Stimulated activated naive CD4-positive, alpha-beta T cell treated with Interleukin-2 at 50 U/mL for 16 hours (primary cell): ENCODE measurements around the gene TMEM219.
"Not testable (repeated sequence)": the region's sequence is repeated elsewhere in the genome, so short reads cannot be mapped to it uniquely, and the experiment has no call there.

ENCODE experiments used
- DNase-seq: peaks from one replicate; lab custom pipeline; 2025; lab: John Stamatoyannopoulos, UW

Gene TMEM219

DNA sequence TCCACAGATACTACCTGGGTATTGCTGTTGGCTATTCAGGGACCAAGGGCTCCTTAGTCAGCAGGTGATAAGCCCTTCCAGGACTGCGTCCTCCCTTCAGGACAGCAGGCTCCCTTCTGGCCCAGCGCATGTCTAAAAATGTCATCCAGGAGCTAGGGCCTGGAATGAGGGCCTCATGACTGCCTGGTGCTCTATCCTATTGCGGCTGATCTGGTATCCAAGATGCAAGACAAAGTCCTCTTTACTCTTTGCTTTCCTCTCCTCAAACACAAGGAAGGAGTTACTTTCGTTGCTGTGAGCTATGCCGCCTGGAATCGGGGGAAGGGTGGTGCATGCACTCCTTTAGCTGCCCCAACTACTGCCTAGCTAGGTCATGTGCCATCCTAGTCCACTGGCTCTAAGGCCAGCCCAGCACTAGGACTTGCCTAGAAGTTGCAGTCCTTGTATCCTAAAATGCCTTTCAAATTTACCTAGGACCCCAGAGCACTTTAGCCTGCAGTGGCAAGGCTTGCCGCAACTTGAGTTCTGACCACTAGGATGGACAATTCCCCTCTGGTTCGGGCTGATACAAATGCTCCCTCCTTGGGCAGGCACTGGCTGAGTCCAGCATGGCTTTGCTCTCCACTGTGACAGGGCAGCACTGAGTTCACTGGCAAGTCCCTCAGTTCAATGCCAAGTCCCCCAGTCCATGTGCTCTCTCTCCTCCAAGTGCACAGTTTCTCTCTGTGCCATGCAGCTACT, 10.1 kb upstream of the TMEM219 start:
- no peak for DNase-seq

DNA sequence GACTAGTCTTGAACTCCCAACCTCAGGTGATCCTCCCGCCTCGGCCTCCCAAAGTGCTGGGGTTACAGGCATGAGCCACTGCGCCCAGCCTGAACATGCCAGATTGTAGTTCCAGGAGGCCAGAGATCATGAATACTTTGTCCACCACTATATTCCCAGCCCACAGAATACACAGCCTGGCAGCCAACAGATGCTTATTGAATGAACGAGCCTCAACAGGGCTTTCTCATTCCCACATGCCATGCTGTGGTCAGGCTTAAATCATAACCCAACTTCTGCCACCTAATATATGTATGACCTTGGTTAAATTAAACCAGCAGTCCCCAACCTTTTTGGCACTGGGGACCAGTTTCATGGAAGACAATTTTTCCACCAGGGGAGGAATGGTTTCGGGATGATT, 3.1 kb upstream of the TMEM219 start:
- no peak for DNase-seq

GRCh38 chr16:29959293-29959692, 2.6 kb upstream of the TMEM219 start:
- DNase-seq, result no peak

DNA sequence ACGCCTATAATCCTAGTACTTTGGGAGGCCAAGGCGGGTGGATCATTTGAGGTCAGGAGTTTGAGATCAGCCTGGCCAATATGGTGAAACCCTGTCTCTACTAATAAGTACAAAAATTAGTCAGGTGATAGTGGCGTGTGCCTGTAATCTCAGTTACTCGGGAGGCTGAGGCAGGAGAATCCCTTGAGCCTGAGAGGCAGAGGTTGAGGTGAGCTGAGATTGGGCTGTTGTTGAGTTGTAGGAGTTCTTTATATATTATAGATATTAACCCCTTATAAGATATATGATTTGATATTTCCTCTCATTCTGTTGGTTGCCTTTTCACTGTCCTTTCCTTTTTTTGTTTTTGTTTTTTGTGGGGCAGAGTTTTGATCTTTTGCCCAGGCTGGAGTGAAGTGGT, 2.1 kb upstream of the TMEM219 start:
- DNase-seq, result not testable (repeated sequence)

DNA sequence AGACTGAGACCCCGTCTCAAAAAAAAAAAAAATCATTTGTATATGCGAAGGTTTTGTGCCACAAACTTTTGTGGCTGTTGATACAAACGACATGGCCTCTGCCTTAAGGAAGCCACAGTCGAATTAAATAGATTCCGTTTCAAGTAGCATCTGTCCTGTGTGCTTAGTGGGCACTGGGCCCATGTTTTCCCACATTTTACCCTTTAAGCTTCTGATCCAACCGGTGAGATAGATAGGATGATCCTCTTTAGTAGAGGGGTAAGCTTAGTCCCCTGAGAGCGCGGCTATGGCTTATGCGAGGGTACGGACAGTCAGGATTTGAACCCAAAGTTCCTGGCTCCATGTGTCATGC, 776 bp upstream of the TMEM219 start:
- DNase-seq, result no peak

- no peak for DNase-seq
Measured at GRCh38 chr16:29962344-29962994, 590 bp downstream of the TMEM219 start.

DNA sequence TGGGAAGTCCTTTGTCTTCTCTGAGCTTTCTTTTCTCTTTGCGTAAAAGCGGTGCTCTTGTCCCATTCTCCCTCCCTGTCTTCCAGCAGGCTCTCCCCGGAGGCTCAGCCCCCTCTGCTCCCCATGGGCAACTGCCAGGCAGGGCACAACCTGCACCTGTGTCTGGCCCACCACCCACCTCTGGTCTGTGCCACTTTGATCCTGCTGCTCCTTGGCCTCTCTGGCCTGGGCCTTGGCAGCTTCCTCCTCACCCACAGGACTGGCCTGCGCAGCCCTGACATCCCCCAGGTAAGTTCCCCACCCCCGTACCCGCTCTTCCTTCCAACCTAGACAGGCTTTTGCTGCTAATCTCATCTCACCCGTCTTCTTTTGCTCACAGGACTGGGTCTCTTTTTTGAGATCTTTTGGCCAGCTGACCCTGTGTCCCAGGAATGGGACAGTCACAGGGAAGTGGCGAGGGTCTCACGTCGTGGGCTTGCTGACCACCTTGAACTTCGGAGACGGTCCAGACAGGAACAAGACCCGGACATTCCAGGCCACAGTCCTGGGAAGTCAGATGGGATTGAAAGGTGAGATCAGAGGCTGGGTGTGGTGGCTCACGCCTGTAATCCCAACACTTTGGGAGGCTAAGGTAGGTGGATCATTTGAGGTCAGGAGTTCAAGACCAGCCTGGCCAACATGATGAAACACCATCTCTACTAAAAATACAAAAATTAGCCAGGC, 1.3 kb downstream of the TMEM219 start:
- DNase-seq, result no peak

GRCh38 chr16:29968205-29968604, 6.3 kb downstream of the TMEM219 start:
- no peak for DNase-seq

GRCh38 chr16:29971304-29971703, 9.4 kb downstream of the TMEM219 start:
- no peak for DNase-seq

GRCh38 chr16:29972500-29972899, 10.6 kb downstream of the TMEM219 start:
- DNase-seq, result no peak

- DNase-seq, result no peak
Measured at GRCh38 chr16:29972992-29973383, 11.1 kb downstream of the TMEM219 start.

DNA sequence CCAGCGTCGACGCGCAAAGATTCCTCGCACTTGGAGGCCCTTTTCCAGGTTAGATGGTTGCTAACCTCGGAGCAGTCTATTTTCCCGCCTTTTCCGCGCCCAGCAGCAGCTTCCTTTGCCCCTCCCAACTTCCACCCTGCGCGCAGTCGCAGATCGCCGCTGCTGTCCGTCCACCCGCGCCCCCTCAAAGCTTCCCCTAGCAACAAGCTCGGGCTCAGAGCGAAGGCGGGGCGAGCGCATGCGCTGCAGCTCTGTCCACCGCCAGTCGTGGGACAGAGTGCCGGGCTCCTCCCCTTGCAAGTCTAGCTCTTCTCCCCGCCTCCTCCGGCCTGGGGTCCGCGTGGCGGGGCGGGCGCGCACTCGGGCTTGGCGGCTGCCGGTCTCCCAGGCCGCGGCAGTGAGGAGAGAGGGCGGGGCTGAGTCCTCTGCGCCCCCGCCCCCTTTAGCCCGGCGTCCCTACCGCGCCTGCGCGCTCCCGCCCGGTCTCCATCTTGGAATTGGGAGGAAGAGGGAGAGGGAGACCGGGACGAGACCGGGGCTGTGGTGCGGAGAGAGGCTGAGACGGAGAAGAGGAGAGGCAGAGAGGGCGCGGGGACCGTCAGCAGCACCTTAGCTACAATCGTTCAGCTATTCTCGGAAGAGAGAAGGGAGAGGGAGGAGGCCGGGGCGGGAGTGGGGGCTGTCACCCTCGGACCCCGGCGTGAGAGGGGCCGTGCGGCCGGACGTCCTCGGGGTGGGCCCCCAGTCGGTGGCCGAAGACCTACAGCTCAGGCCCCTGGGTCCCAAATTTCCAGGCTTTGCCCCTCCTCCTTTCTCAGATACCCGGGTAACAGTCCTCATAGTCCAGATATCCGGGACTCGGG, 11.7 kb downstream of the TMEM219 start, which contains the start of gene TAOK2:
Gene TAOK2, plus strand, starts transcription at position 485 of the 863 bp plus-strand sequence. CDS start 3,905 bp downstream, outside the sequence.
- DNase-seq, result peak; percentile 96

- no peak for DNase-seq
Measured at GRCh38 chr16:29974291-29975133, 12.6 kb downstream of the TMEM219 start.

DNA sequence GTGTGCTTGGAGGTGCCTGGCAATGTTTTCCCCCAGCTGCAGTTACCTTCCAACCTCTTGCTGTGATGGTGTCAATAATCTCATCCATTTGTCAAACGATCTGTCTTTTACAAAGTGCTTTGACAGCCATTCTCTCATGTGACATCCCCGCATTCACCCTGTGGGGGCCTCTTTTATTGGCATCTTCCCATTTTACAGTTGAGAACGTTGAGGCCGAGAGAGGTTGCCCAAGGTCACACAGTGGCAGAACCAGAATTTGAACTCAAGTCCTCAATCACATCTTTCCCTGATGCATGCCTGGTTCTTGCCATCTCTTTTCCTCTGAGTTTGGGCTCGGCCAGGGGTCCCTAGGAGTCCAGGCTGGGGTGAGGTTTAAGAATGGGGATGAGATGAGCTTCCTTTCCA, 13.3 kb downstream of the TMEM219 start:
- DNase-seq, result no peak

DNA sequence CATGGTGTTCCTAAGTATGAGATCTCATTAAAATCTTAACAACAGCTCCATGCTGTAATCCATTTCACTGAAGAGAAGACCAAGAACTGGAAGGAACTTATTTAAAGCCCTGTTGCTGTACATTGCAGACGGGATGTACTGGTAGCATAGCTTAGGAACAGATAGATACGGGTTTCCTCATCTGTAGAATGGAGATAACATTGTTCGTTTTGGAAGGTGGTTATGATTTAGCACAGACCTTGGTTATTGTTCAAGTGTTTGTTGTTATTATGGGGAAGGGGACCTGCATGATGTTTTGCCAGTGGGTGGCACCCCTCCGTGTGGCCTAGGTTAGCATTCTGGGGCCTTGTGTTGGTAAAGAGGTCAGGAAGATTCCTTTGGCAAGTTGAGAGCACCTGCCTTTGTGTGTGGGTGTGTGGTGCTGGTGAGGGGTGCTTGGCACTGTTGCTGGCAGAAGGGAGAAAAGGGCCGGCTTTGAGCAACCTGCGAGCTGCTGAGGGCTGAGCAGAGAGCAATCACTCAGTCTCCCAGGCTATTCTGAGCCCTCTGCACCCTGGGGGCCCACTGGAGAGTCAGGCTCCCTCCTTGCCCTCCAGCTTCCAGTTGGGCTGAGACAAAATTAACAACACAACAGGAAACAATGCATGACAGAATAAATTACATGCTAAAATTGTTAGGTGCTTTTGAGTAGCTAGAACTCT, 14.1 kb downstream of the TMEM219 start:
- DNase-seq, result no peak

DNA sequence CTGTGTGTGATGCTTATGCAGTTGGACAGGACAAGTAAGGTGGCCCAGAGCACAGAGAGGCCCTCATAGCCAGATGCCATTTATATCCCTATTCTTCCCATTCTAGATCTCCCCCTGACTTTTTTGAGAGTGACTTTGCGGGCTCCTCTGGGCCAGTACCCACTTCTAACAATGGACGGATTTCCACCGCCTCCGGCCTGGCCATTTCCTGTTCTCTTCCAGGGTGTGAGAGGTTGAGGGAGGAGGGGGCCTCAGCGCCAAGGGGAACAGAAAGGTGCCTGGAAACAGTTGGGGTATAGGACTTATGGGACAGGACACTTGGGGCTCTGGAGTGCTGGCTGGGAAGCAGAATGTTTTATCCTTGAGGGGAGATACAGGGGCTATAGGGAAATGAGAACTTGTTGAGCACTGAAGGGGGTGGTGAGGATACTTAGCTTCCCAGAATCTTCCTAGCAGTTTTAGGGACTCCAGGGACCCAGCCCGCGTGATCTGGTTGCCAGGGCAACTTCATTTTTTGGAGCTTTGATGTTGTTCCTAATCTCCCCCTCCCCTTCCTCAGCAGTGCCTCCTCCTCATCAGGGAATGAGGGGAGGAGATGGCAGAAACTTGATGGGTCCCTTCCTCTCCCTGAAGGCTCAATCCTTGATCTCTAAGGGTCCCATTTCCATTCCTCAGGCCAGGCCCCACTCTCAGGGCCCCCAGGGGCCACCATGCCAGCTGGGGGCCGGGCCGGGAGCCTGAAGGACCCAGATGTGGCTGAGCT, 15.4 kb downstream of the TMEM219 start:
- no peak for DNase-seq

DNA sequence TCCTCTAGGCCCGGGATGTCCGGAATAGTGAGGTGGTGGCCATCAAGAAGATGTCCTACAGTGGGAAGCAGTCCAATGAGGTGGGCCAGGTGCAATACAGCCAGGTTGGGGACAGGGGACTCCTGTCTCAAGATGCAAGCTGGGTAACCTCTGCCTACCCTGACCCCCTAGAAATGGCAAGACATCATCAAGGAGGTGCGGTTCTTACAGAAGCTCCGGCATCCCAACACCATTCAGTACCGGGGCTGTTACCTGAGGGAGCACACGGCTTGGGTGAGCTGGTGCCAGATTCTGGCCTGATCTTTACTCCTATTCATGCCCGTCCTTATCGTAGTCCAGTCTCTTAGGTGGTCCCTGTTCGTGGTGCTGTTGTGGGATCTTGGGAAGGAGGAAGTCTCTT, 16.2 kb downstream of the TMEM219 start:
- DNase-seq, result no peak

GRCh38 chr16:29978564-29979270, 16.8 kb downstream of the TMEM219 start:
- DNase-seq, result no peak
